DMS114 treated with DMSO at 0.1 percent for 48 hours (cell line): Measurements from ENCODE around the gene KIAA0586.
A peak's percentile ranks its signal among the peaks of the same experiment; 100 is the strongest.
"Not testable (repeated sequence)": the region's sequence is repeated elsewhere in the genome, so short reads cannot be mapped to it uniquely, and the experiment has no call there.

ENCODE experiments used
- DNase-seq: peaks from one replicate; lab custom pipeline; 2025; ENCODE audit not compliant: unreplicated experiment; lab: John Stamatoyannopoulos, UW

The KIAA0586 gene

GRCh38 chr14:58427281-58428117 lies at the start of gene KIAA0586, which contains the start of gene TIMM9:
Gene KIAA0586 (plus strand): TSS chr14:58427719. CDS start chr14:58428265, 546 bp downstream.
Gene TIMM9 (minus strand): TSS chr14:58427531. CDS start chr14:58411945, 15,586 bp downstream.
- peak; percentile 95 for DNase-seq

- no peak for DNase-seq
Observed at GRCh38 chr14:58390830-58391229, 36.7 kb upstream of the KIAA0586 start.

GRCh38 chr14:58395562-58395811 lies 32.0 kb upstream of the KIAA0586 start:
- DNase-seq = no peak

- DNase-seq = peak; percentile 21
Observed at GRCh38 chr14:58395812-58396788, 31.4 kb upstream of the KIAA0586 start, which contains the start of gene TOMM20L. Gene TOMM20L (plus strand): TSS chr14:58395930. CDS start chr14:58395958, 28 bp downstream.

GRCh38 chr14:58397156-58397555 lies 30.4 kb upstream of the KIAA0586 start:
- no peak for DNase-seq

- no peak for DNase-seq
Observed at GRCh38 chr14:58398495-58398894, 29.0 kb upstream of the KIAA0586 start.

GRCh38 chr14:58398895-58399294 lies 28.6 kb upstream of the KIAA0586 start:
- DNase-seq = no peak

GRCh38 chr14:58401587-58401986 lies 25.9 kb upstream of the KIAA0586 start:
- DNase-seq = no peak

- no peak for DNase-seq
Observed at GRCh38 chr14:58408681-58409215, 18.8 kb upstream of the KIAA0586 start.

- no peak for DNase-seq
Observed at GRCh38 chr14:58414845-58415244, 12.7 kb upstream of the KIAA0586 start.

- DNase-seq = no peak
Observed at GRCh38 chr14:58415636-58416547, 11.6 kb upstream of the KIAA0586 start.

- DNase-seq = not testable (repeated sequence)
Observed at GRCh38 chr14:58416934-58417333, 10.6 kb upstream of the KIAA0586 start.

- peak; percentile 65 for DNase-seq
Observed at GRCh38 chr14:58426670-58427280, 744 bp upstream of the KIAA0586 start.

GRCh38 chr14:58428118-58428683 lies 682 bp downstream of the KIAA0586 start:
- DNase-seq = peak; percentile 39

- DNase-seq = no peak
Observed at GRCh38 chr14:58430156-58430555, 2.6 kb downstream of the KIAA0586 start.

GRCh38 chr14:58439476-58439875 lies 12.0 kb downstream of the KIAA0586 start:
- no peak for DNase-seq

GRCh38 chr14:58444627-58445026 lies 17.1 kb downstream of the KIAA0586 start:
- DNase-seq = no peak

GRCh38 chr14:58455593-58456265 lies 28.2 kb downstream of the KIAA0586 start:
- DNase-seq = no peak

- DNase-seq = no peak
Observed at GRCh38 chr14:58460772-58461171, 33.3 kb downstream of the KIAA0586 start.
